Measurements from ENCODE around the gene RNF10. TPM values are rescaled to one million over a fixed set of nuclear protein-coding genes. Genes with fewer than 3 reads are reported as not detected.

The RNF10 gene
- total and polyA plus RNA-seq, 9 of the 15 experiments (the other 6 are each of a cell fraction or from before 2014, with no cell fraction given): 43.0 to 139 (median 80.1) TPM

DNA sequence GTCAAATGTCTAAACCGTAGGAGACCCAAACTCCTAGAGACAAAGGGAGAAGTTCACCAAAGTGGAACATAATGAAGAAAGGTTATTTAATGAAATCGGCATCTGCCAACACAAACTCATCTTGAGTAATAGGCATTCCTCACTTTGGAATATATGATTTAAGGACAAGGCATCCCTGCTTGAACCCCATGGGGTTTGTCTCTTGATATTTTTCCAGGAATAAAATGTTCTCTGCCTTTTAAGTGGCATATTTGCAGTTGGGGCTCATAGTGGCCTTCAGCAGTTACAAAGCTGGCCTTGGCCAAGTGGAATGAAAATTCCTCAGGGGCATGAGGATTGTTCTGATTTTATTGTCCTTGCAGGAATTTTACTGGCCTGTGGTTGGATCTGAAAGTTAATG is 40.0 kb downstream of the RNF10 start (continued):
- TF ChIP-seq EWSR1 (IDR thresholded peaks at IDR 0.05; ENCODE audit: borderline replicate concordance, low read depth, partially characterized antibody): no peak
- TF ChIP-seq GTF2F1 (IDR thresholded peaks at IDR 0.05; ENCODE audit: low read depth, low read length): no peak
- TF ChIP-seq, protein P1, sequence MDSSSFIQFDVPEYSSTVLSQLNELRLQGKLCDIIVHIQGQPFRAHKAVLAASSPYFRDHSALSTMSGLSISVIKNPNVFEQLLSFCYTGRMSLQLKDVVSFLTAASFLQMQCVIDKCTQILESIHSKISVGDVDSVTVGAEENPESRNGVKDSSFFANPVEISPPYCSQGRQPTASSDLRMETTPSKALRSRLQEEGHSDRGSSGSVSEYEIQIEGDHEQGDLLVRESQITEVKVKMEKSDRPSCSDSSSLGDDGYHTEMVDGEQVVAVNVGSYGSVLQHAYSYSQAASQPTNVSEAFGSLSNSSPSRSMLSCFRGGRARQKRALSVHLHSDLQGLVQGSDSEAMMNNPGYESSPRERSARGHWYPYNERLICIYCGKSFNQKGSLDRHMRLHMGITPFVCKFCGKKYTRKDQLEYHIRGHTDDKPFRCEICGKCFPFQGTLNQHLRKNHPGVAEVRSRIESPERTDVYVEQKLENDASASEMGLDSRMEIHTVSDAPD (CRISPR knock-in tag; IDR thresholded peaks at IDR 0.05): no peak
- no peak for TF ChIP-seq GABPA (tag; conservative IDR thresholded peaks at IDR 0.05; ENCODE audit: low read depth)
- no peak for TF ChIP-seq FOXJ3 (CRISPR knock-in tag; IDR thresholded peaks at IDR 0.05)
- no peak for TF ChIP-seq NR2C2 (CRISPR knock-in tag; IDR thresholded peaks at IDR 0.05)
- TF ChIP-seq NR2C2 (tag; IDR thresholded peaks at IDR 0.05): no peak
- no peak for TF ChIP-seq XRCC5 (IDR thresholded peaks at IDR 0.05; ENCODE audit: low read depth, low read length)
- TF ChIP-seq POLR3A (IDR thresholded peaks at IDR 0.05; ENCODE audit: borderline replicate concordance, extremely low read depth, insufficient read depth, insufficient read length): no peak
- no peak for TF ChIP-seq MTA3 (IDR thresholded peaks at IDR 0.05; ENCODE audit: borderline replicate concordance)
- no peak for TF ChIP-seq MEF2A (IDR thresholded peaks at IDR 0.05; ENCODE audit: control insufficient read depth, low read depth, low read length)
- no peak for TF ChIP-seq ESRRB (CRISPR knock-in tag; IDR thresholded peaks at IDR 0.05; ENCODE audit: borderline replicate concordance)

Measured in K562 (cell line).